GM23248 (cell line): Measurements from ENCODE around the gene LMF1. TPM values are rescaled to one million over a fixed set of nuclear protein-coding genes. Genes with fewer than 3 reads are reported as not detected.

ENCODE experiments used
- DNase-seq: peaks from one replicate; pipeline ENCODE4 v3.0.0-alpha.2; 2015
- H2AFZ ChIP-seq: fragments of 200-600 bp; sonication (generic); 2 replicates; pipeline ENCODE4 v1.6.1; 2016; ENCODE audit warnings: antibody characterized with exemption
- H3F3A ChIP-seq: fragments of 200-600 bp; sonication (generic); 2 replicates; pipeline ENCODE4 v1.6.1; 2016; ENCODE audit warnings: mild to moderate bottlenecking, antibody characterized with exemption, mixed run types; ENCODE audit not compliant: insufficient read depth
- H3K27ac ChIP-seq: fragments of 200-600 bp; sonication (generic); 2 replicates; pipeline ENCODE4 v1.5.1; 2016; ENCODE audit warnings: mild to moderate bottlenecking
- H3K27me3 ChIP-seq: fragments of 200-600 bp; sonication (generic); replicated peaks from 2 replicates; pipeline ENCODE4 v1.6.1; 2016; ENCODE audit warnings: mild to moderate bottlenecking; ENCODE audit not compliant: insufficient read depth
- H3K36me3 ChIP-seq: fragments of 200-600 bp; sonication (generic); 2 replicates; pipeline ENCODE4 v1.6.1; 2016; ENCODE audit warnings: low read depth, mild to moderate bottlenecking
- H3K4me1 ChIP-seq: fragments of 200-600 bp; sonication (generic); 2 replicates; pipeline ENCODE4 v1.6.1; 2016; ENCODE audit warnings: mild to moderate bottlenecking; ENCODE audit not compliant: insufficient read depth
- H3K4me2 ChIP-seq: fragments of 200-600 bp; sonication (generic); one replicate; pipeline ENCODE4 v1.6.1; 2016; ENCODE audit warnings: mild to moderate bottlenecking; ENCODE audit not compliant: unreplicated experiment
- H3K4me3 ChIP-seq: fragments of 200-600 bp; sonication (generic); 2 replicates; pipeline ENCODE4 v1.5.1; 2016; ENCODE audit warnings: mild to moderate bottlenecking
- H3K79me2 ChIP-seq: fragments of 200-600 bp; sonication (generic); 2 replicates; pipeline ENCODE4 v1.6.1; 2016; ENCODE audit warnings: mild to moderate bottlenecking; ENCODE audit not compliant: insufficient read depth
- H3K9ac ChIP-seq: fragments of 200-600 bp; sonication (generic); 2 replicates; pipeline ENCODE4 v1.6.1; 2016; ENCODE audit warnings: mild to moderate bottlenecking
- H3K9me2 ChIP-seq: fragments of 200-600 bp; sonication (generic); 2 replicates; pipeline ENCODE4 v1.6.1; 2016; ENCODE audit warnings: mixed run types, mild to moderate bottlenecking, moderate library complexity; ENCODE audit not compliant: insufficient read depth
- H3K9me3 ChIP-seq: fragments of 200-600 bp; sonication (generic); one replicate; pipeline ENCODE4 v1.6.1; 2017; ENCODE audit warnings: low read depth
- H4K20me1 ChIP-seq: fragments of 200-600 bp; sonication (generic); 2 replicates; pipeline ENCODE4 v1.6.0; 2016; ENCODE audit not compliant: insufficient read depth
- EZH2 ChIP-seq: fragments of 200-600 bp; sonication (generic); IDR thresholded peaks from 2 replicates; pipeline ENCODE4 v1.6.1; 2018; ENCODE audit warnings: antibody characterized with exemption, mild to moderate bottlenecking; ENCODE audit not compliant: insufficient read depth, poor library complexity, severe bottlenecking
- EZH2phosphoT487 ChIP-seq: fragments of 200-600 bp; sonication (generic); IDR thresholded peaks from 2 replicates; pipeline ENCODE4 v1.6.1; 2018; ENCODE audit warnings: antibody characterized with exemption, moderate library complexity, mild to moderate bottlenecking, low read depth; ENCODE audit not compliant: insufficient read depth
- WGBS, 2 experiments: methylation state at CpG; one replicate each; pipeline ENCODE4 v1.1.6; 2015 to 2017; ENCODE audit warnings: low lambda C conversion rate in 2 of 2, low coverage in 1 of 2; ENCODE audit errors: missing lambda C conversion rate in 2 of 2; 5-methylcytosine and 5-hydroxymethylcytosine counted together
- in situ Hi-C: fragments of 300-500 bp; cut with MboI; formaldehyde crosslinking; loops from 2 replicates; pipeline ENCODE4 v1.15.0; 2020
- polyA plus RNA-seq: library from polyadenylated mRNA; unstranded; fragments of >200 nt; fragmentation: Nextera tagmentation; extraction: Ambion mirVana; gene quantifications from 2 replicates; pipeline ENCODE4 v1.2.1, GENCODE V29; 2016
- total RNA-seq: library from RNA; depleted of rRNA; stranded (reverse); fragments of >200 nt; shearing (Covaris generic); gene quantifications from 2 replicates; pipeline ENCODE4 v1.2.3, GENCODE V29; 2014

Gene LMF1
- total and polyA plus RNA-seq, 2 experiments from 2014 or later: 23.1 to 53.0 TPM

DNA sequence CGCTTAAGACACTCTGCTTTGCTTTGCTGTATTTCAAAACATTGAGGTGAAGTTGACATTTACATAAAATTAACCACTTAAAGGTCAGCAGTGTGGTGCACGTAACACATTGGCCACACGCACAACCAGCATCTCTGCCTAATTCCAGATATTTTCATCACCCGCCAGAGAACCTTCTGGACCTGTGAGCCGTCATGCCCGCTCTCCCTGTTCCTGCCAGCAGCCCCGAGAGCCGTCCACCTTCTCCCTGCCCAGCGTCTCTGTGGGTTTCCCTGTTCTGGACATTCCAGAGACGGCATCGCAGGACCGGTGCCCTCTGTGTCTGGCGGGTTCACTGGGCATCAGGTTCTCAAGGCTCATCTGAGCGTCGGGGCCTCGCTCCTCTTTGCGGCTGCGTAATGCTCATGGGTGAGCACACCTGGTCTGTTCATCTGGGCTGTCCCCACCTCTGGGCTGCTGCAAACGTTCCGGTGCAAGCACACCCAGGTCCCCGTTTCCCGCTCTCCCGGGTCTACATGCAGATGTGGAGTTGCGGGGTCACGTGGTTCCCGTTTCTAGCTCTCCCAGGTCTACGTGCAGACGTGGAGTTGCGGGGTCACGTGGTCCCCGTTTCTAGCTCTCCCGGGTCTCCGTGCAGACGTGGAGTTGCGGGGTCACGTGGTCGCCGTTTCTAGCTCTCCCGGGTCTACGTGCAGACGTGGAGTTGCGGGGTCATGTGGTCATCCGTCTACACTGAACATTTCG is 122.1 kb downstream of the LMF1 start:
- in situ Hi-C loops: no loop called here
- Histone ChIP-seq H3K9ac (no peak overlapping the region), H3K9me3 (no peaks in the 10 kb centered on the region), H3K27ac (no peak overlapping the region), H3K4me2 (no peak overlapping the region), H3F3A (no peaks in the 10 kb centered on the region), H3K9me2 (no peaks in the 10 kb centered on the region), H3K4me1 (no peaks in the 10 kb centered on the region), H3K79me2 (no peaks in the 10 kb centered on the region), H3K4me3 (no peak overlapping the region), H2AFZ (no peak overlapping the region), H4K20me1 (no peaks in the 10 kb centered on the region), H3K27me3 (no peaks in the 10 kb centered on the region), H3K36me3 (no peaks in the 10 kb centered on the region)
- 84 to 86% methylated on average over 40 to 43 of the region's 44 CpGs for WGBS, 2 experiments
- DNase-seq: no peak
- TF ChIP-seq EZH2 (no peak), EZH2phosphoT487 (no peak)

DNA sequence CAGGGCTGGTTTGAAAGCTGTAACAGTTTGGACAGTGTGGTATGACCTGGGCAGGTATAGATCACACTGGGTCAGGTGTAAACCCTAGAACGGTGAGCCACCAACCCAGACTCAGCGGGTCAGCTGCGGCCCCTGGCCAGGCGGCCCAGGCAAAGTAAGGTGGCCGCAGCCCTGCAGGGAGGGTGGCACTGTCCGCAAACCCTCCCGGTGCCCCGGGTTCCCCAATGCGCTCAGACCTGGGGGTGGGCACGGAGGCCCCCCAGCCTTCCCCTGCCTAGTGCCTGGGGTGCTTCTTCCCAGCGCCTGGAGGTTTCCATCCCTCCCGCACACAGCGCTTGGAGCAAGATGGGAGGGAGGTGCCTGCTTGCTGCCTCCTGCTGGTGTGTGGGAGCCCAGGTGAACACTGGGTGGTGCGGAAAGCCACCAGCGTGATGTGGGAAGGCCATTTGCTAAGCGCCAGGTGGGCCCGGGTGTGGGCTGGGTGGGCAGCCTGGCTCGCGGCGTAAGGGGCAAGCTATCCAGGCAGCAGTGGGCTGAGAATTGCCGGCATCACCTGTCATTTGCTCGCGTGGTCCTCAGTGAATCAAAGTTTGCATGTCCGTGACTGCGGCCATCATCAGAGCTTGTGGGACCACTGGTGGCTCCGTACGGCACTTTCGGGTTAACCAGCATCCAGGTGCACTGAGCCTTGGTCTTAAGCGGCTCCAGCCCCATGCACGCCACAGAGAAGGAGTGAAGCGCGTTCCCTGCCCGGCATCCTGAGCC is 122.9 kb downstream of the LMF1 start:
- H3K9ac ChIP-seq: no peak overlapping the region
- H2AFZ ChIP-seq: no peak overlapping the region
- WGBS, 2 experiments: 88 to 89% methylated on average over 33 of the region's 33 CpGs

DNA sequence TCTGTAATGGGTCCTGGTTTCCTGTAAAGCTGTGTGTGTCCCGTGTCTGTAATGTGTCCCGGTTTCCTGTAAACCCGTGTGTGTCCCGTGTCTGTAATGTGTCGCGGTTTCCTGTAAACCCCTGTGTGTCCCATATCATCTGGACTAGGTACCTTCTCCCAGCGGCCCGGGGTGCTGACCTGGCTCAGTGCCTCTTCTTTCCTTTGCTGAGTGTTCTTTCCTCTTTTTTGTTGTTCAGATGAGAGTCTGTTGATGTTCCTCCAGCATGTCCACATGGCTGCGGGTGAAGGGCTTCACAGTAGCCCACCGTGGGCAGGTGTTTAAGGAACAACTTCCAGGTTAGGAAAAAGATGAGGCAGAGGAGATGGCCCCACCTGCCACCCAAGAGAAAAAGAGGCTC is 123.6 kb downstream of the LMF1 start:
- Histone ChIP-seq H3K36me3 (no peaks in the 10 kb centered on the region), H3F3A (no peaks in the 10 kb centered on the region), H2AFZ (no peak overlapping the region), H3K9ac (no peak overlapping the region), H3K4me1 (no peaks in the 10 kb centered on the region), H3K27me3 (no peaks in the 10 kb centered on the region; the same call in 1 of the 2 replicates), H3K4me2 (no peak overlapping the region), H3K9me3 (no peaks in the 10 kb centered on the region), H3K79me2 (no peaks in the 10 kb centered on the region), H3K4me3 (no peak overlapping the region), H4K20me1 (no peaks in the 10 kb centered on the region), H3K27ac (no peak overlapping the region), H3K9me2 (no peaks in the 10 kb centered on the region)
- 84 to 88% methylated on average over 9 to 10 of the region's 10 CpGs for WGBS, 2 experiments
- no peak for DNase-seq
- no peak for TF ChIP-seq EZH2phosphoT487
- no peak for TF ChIP-seq EZH2
- in situ Hi-C loops: no loop called here

More for the DNA sequence above, 122.9 kb downstream of the LMF1 start:
- Histone ChIP-seq H3K9me2 (no peaks in the 10 kb centered on the region), H3K27ac (no peak overlapping the region), H4K20me1 (no peaks in the 10 kb centered on the region), H3K4me2 (no peak overlapping the region), H3K27me3 (no peaks in the 10 kb centered on the region), H3K4me1 (no peaks in the 10 kb centered on the region), H3K36me3 (no peaks in the 10 kb centered on the region), H3K79me2 (no peaks in the 10 kb centered on the region), H3F3A (no peaks in the 10 kb centered on the region), H3K9me3 (no peaks in the 10 kb centered on the region), H3K4me3 (no peak overlapping the region)
- TF ChIP-seq EZH2phosphoT487 (no peak), EZH2 (no peak)
- in situ Hi-C loops: no loop called here
- DNase-seq: no peak

DNA sequence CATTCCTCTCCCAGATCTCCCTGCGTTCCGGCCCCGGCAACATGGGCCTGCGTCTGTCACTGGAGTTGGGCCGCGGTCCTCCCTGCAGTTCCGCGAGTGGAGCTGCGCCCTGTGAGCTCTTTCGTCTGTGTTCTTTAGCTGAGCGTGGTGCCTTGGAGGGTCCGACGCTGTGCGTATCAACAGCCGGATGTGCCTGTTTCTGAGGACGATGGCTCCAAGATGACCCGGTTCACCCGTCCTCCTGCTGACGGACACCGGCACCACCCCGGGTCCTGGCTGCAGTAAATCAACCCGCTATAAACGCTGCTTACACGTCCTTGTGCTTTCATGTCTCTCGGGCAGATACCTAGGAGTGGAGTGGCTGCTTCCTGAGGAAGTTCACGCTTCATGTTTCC is 125.4 kb downstream of the LMF1 start:
- Histone ChIP-seq H2AFZ (no peak overlapping the region), H3K27ac (no peak overlapping the region), H3K9me2 (no peaks in the 10 kb centered on the region), H3K36me3 (no peaks in the 10 kb centered on the region), H4K20me1 (no peaks in the 10 kb centered on the region), H3F3A (no peaks in the 10 kb centered on the region), H3K4me1 (no peaks in the 10 kb centered on the region), H3K79me2 (no peaks in the 10 kb centered on the region), H3K4me2 (no peak overlapping the region), H3K9ac (no peak overlapping the region), H3K9me3 (no peaks in the 10 kb centered on the region), H3K27me3 (no peaks in the 10 kb centered on the region; the same call in 1 of the 2 replicates), H3K4me3 (no peak overlapping the region)
- WGBS, 2 experiments: 46 to 52% methylated on average over 26 of the region's 26 CpGs
- in situ Hi-C loops: no loop called here
- DNase-seq: no peak
- TF ChIP-seq EZH2 (no peak), EZH2phosphoT487 (no peak)
